HG02571 (cell line): Measurements from ENCODE around the gene FPGS.

Experiments used
- ATAC-seq: cut with Tn5 transposase; IDR thresholded peaks from one replicate; pipeline ENCODE4 v1.9.1; 2021; ENCODE audit warnings: mild to moderate bottlenecking, moderate library complexity; ENCODE audit not compliant: unreplicated experiment

FPGS gene

GRCh38 chr9:127809540-127810377, 7.1 kb downstream of the FPGS start:
- ATAC-seq: no peak

- no peak for ATAC-seq
These were observed 7.9 kb downstream of the FPGS start for GRCh38 chr9:127810378-127811187.

DNA sequence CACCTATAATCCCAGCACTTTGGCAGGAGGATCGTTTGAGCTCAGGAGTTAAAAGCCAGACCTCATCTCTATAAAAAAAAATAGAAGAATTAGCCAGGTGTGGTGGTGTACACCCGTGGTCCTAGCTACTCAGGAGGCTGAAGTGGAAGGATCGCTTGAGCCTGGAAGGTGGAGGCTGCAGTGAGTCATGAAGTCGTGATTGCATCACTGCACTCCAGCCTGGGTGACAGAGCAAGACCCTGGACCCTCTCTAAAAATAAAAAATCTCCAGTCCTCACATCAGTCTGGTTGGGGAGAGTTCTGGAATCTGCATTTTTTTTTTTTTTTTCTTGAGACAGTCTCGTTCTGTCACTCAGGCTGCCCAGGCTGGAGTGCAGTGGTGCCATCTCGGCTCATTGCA, 9.3 kb downstream of the FPGS start:
- no peak for ATAC-seq

- ATAC-seq: no peak
These were observed 10.4 kb downstream of the FPGS start for GRCh38 chr9:127812936-127813675.

GRCh38 chr9:127813686-127814226, 11.1 kb downstream of the FPGS start:
- no peak for ATAC-seq

DNA sequence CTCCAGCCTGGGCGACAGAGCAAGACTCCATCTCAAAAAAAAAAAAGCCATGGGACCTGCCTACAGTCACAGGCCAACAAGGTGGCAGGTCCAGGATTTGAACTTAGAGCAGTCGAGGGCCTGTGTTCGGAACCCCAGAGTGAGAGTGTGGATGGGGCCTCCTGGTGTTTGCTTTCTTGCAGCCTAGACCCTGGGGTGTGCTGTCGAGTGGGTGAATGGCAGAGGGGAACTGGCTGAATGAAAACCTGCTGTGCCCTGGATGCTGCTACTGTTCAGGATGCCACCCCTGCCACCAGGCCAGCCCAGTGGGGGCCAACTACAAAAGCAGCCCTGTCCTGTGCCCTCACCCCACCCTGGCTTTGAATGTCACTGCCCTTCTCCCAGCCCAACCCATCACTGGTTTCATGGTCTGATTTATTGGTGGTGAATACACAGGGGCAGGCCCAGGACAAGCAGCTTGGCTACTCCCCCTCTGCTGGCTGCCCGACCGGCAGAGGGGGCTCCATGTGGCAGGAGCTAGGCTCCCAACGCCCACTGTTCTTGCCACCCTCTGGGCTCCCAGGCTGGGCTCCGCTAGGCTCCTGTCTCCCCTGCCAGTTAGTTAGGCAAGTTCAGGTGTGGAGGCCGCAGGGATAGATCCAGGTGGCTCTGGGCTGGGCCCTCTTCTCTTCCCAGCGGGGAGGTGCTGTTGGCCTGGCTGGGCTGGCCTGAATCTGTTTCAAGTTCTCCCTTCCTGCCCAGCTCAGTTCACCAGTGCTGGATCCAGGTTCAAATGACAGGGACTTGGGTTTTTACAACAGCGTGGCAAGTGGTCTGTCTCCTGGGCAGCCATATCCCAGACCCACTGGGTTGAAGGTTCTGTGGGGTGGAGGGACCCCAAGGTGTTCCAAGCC, 12.2 kb downstream of the FPGS start:
- ATAC-seq: no peak

DNA sequence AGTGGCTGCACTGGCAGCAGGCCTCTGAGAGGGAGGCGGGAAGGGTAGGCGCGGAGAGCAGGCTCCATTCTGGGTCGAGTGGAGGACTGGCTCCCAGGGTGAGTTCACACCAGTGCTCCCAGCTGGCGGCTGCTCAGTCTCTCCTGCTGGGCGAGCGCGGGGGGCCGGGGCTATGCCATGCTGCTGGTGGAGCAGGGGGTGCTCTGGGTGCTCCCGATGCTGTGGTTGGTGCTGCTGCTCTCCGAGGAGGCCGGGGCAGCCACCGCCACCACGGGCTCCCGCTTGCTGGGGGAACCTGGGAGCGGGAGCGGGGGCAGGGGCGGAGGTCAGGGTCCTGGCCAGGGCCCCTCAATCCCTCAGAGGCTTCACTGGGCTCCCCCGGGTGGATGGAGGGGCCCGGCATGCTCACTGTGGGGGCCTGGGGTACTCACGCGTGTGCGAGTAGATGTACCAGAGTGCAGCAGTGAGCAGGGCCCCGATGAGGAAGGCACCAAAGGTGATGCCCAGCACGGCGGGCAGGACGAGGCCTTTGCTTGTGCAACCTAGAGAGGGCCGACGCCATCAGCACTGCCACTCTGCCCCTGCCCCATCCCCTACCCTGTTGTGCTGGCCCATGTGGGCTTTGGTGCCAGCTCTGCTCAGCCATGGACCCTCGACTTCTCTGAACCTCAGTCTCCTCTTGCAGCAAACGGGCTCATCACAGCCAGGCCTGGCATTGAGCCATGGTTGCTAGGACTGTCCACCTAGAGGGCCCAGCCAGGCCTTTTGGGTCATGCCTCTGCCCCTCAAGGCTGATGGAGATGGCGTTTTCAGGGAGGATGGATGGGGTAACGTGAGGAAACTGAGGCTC, 13.1 kb downstream of the FPGS start:
- ATAC-seq: no peak

- no peak for ATAC-seq
These were observed 13.7 kb downstream of the FPGS start for GRCh38 chr9:127816362-127816725.

DNA sequence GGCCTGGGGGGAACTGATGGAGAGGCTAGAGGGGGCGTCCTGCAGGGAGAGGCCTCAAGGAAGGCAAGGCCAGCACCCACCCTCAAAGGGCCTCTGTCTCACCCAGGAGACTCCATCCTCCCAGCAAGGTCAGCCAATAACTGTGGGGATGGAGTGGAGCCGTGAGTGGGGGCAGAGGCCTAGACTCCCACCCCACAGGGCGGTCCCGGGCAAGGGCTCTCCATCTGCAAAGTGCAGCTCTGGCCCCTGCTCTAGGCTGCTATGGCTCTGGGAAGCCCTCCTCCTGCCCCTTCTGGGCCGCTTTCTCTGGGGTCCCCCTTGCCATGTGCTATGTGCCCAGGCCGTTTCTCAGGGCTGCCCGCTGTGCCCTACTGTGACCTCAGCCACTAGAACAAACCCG, 14.0 kb downstream of the FPGS start:
- no peak for ATAC-seq

GRCh38 chr9:127817881-127818434, 15.3 kb downstream of the FPGS start:
- ATAC-seq: no peak

DNA sequence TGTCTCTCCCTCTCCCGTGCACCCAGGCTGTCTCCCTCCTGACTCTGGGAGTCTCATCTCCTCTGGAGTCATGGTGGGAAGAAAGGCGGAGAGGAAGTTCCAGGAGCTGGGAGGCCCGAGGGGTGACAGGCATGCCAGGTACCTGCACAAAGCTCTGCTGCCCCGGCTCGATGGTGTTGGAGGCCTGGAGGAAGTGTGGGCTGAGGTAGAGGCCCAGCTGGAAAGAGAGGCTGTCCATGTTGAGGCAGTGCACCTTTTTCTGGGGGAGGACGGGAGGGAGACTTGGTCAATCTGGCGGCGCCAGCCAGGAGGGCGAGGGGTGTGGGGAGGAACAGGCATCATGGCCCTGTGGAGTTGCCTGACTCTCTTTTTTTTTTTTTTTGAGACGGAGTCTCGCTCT, 15.9 kb downstream of the FPGS start:
- ATAC-seq: no peak

- ATAC-seq: no peak
These were observed 19.4 kb downstream of the FPGS start for GRCh38 chr9:127822108-127822507.

DNA sequence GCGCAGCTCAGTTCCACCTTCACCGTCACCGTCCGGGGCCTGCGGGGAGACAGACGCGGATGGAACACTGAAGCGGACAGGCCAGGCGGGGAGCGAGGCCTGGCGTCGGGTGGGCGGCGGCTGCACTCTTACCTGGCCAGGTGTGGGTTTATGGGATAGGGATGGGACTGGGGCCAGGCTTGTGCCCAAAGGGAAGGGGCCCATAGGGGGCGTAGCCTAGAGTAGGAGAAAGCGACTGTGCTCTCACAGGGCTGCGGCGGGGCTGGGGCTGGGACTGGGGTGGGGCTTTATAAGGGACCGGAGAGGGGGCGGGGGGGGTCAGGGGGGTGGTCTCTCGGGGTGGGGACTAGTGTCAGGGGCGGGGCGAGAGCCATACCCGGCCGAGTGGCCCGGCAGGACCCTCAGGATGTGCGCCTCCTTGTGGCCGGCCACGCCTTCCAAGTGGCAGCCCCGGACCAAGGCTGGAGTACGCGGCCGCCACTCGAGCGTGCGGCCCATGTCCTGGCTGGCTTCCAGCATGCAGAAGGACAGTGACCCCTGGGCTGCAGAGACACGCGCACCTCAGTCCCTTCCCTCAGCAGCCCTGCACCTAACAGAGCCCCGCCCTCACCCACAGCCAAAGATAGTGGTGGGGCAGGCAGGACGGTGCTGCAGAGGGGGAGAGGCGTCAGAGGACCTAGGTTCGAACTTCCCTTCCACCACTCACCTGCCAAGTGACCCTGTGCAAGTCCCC, 22.8 kb downstream of the FPGS start:
- ATAC-seq: no peak

DNA sequence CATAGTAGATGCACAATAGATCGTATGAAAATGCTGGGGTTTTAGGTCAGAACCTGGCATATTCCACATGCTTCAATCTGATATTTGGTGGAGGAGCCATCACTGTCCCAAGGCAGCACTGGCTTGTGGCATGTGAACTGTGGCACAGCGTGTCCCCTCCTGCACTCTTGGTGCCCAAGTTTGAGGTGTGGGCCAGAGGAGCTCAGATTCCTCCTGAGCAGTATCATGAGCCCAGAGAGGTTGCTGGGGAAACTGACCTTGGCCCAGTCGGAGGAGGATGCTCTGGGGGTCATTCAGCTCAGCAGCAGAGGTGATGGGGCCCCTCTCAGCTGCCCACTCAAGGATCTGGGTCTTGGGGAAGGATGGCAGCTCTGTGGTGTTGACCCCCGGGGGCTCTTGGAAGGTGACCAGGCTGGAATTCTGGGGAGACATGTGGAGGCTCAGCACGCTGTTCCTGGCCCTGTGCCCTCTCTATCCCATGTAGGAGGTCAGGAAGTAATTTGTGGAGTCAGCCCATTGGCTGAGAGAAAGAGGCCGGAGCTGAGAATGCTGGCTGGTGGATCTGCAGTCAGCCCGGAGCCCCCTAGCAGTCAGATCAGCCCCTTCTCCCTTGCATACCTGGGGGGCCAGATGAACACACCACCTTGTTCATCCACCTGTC, 23.7 kb downstream of the FPGS start:
- ATAC-seq: no peak

GRCh38 chr9:127828262-127829031, 25.8 kb downstream of the FPGS start:
- no peak for ATAC-seq

DNA sequence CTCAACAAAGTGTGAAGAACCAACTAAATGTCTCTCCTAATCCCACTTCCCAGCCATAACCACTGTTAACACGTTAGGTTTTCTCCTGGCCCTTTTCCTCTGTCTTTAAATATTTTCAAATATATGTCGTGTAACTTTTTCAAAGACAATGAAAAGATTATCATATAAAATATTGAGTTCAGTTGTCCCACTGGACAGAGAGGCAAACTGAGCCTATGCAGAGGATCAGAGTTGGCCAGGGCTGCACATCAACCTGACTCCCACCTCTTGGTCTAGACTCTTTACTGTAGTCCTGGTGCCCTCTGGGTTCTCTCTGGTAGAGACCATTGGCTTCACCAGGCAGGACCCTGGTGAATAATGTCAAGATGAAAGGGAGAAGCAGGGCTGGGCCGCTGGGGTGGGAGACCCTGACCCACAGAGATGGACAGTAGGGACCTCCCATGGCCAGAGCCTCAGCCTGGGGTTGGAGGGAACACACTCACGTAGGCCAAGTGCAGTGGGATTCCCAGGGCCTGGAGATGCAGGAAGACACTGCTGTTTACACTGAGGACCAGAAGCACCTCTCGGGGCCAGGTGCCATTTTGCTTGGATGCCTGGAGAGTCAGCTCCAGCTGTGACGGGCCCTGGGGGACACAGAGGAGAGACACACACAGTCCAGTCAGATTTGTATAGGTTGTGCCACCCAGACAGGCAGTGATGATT, 26.7 kb downstream of the FPGS start:
- no peak for ATAC-seq
